MM.1S (cell line): ENCODE data around the gene RXFP4.

Source experiments
- DNase-seq: peaks from one replicate; pipeline ENCODE4 v3.0.0-alpha.2; 2015
- H2AFZ ChIP-seq: fragments of 300-600 bp; sonication (generic); 2 replicates; pipeline ENCODE4 v1.6.0; 2016; ENCODE audit warnings: antibody characterized with exemption, low read length
- H3F3A ChIP-seq: fragments of 300-600 bp; sonication (generic); 2 replicates; pipeline ENCODE4 v1.6.1; 2016; ENCODE audit warnings: mild to moderate bottlenecking, antibody characterized with exemption, low read length, moderate library complexity, mixed read lengths; ENCODE audit not compliant: insufficient read depth
- H3K27ac ChIP-seq: fragments of 300-600 bp; sonication (generic); 2 replicates; pipeline ENCODE4 v1.5.1; 2016; ENCODE audit warnings: mild to moderate bottlenecking, low read length
- H3K27me3 ChIP-seq: fragments of 300-600 bp; sonication (generic); replicated peaks from 2 replicates; pipeline ENCODE4 v1.6.0; 2016; ENCODE audit warnings: low read length; ENCODE audit not compliant: insufficient read depth
- H3K36me3 ChIP-seq: fragments of 300-600 bp; sonication (generic); replicated peaks from 2 replicates; pipeline ENCODE4 v1.6.1; 2016; ENCODE audit warnings: mild to moderate bottlenecking, low read length, mixed read lengths; ENCODE audit not compliant: insufficient read depth
- H3K4me1 ChIP-seq: fragments of 300-600 bp; sonication (generic); 2 replicates; pipeline ENCODE4 v1.6.1; 2016; ENCODE audit warnings: low read length, mixed read lengths
- H3K4me2 ChIP-seq: fragments of 300-600 bp; sonication (generic); 2 replicates; pipeline ENCODE4 v1.6.0; 2016; ENCODE audit warnings: low read depth, low read length
- H3K4me3 ChIP-seq: fragments of 300-600 bp; sonication (generic); 2 replicates; pipeline ENCODE4 v1.5.1; 2016; ENCODE audit warnings: low read length, mixed read lengths
- H3K79me2 ChIP-seq: fragments of 300-600 bp; sonication (generic); 2 replicates; pipeline ENCODE4 v1.6.1; 2016; ENCODE audit warnings: mixed run types, low read length, mixed read lengths
- H3K9ac ChIP-seq: fragments of 300-600 bp; sonication (generic); 2 replicates; pipeline ENCODE4 v1.6.1; 2016; ENCODE audit warnings: low read length, mixed read lengths
- H3K9me2 ChIP-seq: fragments of 300-600 bp; sonication (generic); replicated peaks from 2 replicates; pipeline ENCODE4 v1.6.1; 2016; ENCODE audit warnings: mild to moderate bottlenecking, low read length, mixed read lengths; ENCODE audit not compliant: insufficient read depth
- H3K9me3 ChIP-seq: fragments of 300-600 bp; sonication (generic); replicated peaks from 2 replicates; pipeline ENCODE4 v1.6.1; 2016; ENCODE audit warnings: mild to moderate bottlenecking, low read length, mixed read lengths; ENCODE audit not compliant: insufficient read depth
- H4K20me1 ChIP-seq: fragments of 300-600 bp; sonication (generic); 2 replicates; pipeline ENCODE4 v1.6.1; 2016; ENCODE audit warnings: mild to moderate bottlenecking, low read length, moderate library complexity, mixed read lengths; ENCODE audit not compliant: insufficient read depth
- EZH2 ChIP-seq: fragments of 300-600 bp; sonication (generic); optimal IDR thresholded peaks from 2 replicates; pipeline ENCODE3; 2017; ENCODE audit warnings: low read depth, mild to moderate bottlenecking, antibody characterized with exemption, low read length, mixed read lengths
- EZH2phosphoT487 ChIP-seq: fragments of 300-600 bp; sonication (generic); IDR thresholded peaks from 2 replicates; pipeline ENCODE4 v1.6.1; 2018; ENCODE audit warnings: antibody characterized with exemption, low read length
- TF ChIP-seq, protein P1 (sequence below): fragments of 300-600 bp; sonication (generic); IDR thresholded peaks from 2 replicates; pipeline ENCODE4 v1.5.1; 2016; ENCODE audit warnings: antibody characterized with exemption, low read length, mixed read lengths

RXFP4 gene

GRCh38 chr1:155966135-155966534, 24.7 kb downstream of the RXFP4 start:
- Histone ChIP-seq H3K9me2 (no peaks in the 10 kb centered on the region), H3K4me3 (no peak overlapping the region), H3K4me1 (peaks cover 57% of the 10 kb centered on the region), H3K79me2 (peaks cover 96% of the 10 kb centered on the region), H3F3A (peaks cover 12% of the 10 kb centered on the region; the same call in 1 of the 2 replicates), H3K36me3 (peaks cover 50% of the 10 kb centered on the region), H2AFZ (no peak overlapping the region), H3K9me3 (no peaks in the 10 kb centered on the region), H3K4me2 (no peak overlapping the region), H3K27ac (no peak overlapping the region), H3K27me3 (no peaks in the 10 kb centered on the region), H4K20me1 (peaks cover 35% of the 10 kb centered on the region), H3K9ac (no peak overlapping the region)
- TF ChIP-seq EZH2 (no peak), EZH2phosphoT487 (no peak)
- TF ChIP-seq, protein P1, sequence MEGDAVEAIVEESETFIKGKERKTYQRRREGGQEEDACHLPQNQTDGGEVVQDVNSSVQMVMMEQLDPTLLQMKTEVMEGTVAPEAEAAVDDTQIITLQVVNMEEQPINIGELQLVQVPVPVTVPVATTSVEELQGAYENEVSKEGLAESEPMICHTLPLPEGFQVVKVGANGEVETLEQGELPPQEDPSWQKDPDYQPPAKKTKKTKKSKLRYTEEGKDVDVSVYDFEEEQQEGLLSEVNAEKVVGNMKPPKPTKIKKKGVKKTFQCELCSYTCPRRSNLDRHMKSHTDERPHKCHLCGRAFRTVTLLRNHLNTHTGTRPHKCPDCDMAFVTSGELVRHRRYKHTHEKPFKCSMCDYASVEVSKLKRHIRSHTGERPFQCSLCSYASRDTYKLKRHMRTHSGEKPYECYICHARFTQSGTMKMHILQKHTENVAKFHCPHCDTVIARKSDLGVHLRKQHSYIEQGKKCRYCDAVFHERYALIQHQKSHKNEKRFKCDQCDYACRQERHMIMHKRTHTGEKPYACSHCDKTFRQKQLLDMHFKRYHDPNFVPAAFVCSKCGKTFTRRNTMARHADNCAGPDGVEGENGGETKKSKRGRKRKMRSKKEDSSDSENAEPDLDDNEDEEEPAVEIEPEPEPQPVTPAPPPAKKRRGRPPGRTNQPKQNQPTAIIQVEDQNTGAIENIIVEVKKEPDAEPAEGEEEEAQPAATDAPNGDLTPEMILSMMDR, result peak; percentile 30
- no peak for DNase-seq

DNA sequence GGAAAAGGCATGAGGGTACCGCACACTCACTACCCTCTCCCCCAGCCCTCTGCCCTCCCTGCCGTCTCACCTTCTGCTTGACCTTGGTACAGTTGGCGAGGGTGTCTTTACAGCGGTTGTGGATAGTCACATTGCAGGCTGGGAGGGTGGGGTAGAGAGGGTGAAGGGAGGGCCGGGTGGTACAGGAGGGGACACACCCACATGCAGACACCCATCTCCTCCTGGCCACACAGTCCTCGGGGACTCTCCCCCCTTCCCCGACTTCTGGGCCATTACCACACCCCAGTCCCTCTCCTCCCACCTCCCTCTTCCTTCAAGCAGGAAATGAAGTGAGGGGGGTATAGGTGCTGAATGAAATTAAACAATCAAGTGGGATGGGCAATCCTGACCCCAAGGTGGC, 25.3 kb downstream of the RXFP4 start:
- Histone ChIP-seq H4K20me1 (peaks cover 35% of the 10 kb centered on the region), H3K9ac (no peak overlapping the region), H3K4me2 (no peak overlapping the region), H3K36me3 (peaks cover 46% of the 10 kb centered on the region), H3K27ac (no peak overlapping the region), H3K9me2 (no peaks in the 10 kb centered on the region), H3K79me2 (peaks cover 96% of the 10 kb centered on the region), H3F3A (peaks cover 15% of the 10 kb centered on the region; the same call in 1 of the 2 replicates), H3K4me3 (no peak overlapping the region), H3K9me3 (no peaks in the 10 kb centered on the region), H3K4me1 (peaks cover 58% of the 10 kb centered on the region), H3K27me3 (no peaks in the 10 kb centered on the region), H2AFZ (no peak overlapping the region)
- TF ChIP-seq EZH2, result no peak
- TF ChIP-seq, protein P1, result no peak
- no peak for TF ChIP-seq EZH2phosphoT487
- DNase-seq, result no peak

DNA sequence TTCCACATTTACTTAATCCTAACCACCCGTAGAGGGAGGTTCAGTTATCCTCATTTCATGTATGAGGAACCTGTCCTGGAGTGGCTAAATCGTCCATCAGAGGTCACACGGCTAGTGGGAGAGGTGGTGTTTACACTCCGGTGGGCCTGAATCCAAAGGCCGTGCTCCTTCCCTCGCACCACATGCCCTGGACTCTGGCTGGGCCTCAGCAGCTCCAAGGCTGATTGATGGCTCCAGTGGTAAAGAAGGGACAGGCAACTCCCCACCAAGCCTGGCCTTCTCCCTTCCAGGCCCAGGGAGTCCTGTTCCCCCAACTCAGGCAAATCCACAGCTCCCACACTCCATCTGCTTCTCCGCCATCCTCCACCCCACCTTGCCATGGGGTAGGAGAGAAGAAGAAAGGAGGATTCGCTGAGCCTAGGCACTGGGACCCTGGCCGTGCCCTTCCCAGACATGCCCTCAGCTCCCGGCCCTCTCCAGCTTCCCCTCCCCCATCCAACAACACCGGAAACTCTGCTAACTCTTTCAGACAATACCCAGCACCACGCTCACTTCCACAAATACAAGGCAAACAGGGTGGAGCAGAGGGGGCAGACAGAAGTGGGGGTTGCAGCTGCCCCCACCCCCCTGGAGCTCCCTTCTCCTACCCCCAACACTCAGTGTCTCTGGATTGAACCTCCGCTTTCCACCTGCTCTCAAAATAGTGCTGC, 26.1 kb downstream of the RXFP4 start:
- peaks cover 15% of the 10 kb centered on the region; the same call in 1 of the 2 replicates for H3F3A ChIP-seq
- H3K4me3 ChIP-seq, result no peak overlapping the region
- no peak for DNase-seq
- no peak overlapping the region for H3K9ac ChIP-seq
- H2AFZ ChIP-seq, result no peak overlapping the region
- H4K20me1 ChIP-seq, result peaks cover 43% of the 10 kb centered on the region
- peaks cover 96% of the 10 kb centered on the region for H3K79me2 ChIP-seq
- no peak for TF ChIP-seq EZH2phosphoT487
- no peaks in the 10 kb centered on the region for H3K9me3 ChIP-seq
- no peak overlapping the region for H3K4me2 ChIP-seq
- peaks cover 61% of the 10 kb centered on the region for H3K4me1 ChIP-seq
- no peaks in the 10 kb centered on the region for H3K27me3 ChIP-seq
- H3K9me2 ChIP-seq, result no peaks in the 10 kb centered on the region
- peaks cover 41% of the 10 kb centered on the region for H3K36me3 ChIP-seq
- no peak overlapping the region for H3K27ac ChIP-seq

DNA sequence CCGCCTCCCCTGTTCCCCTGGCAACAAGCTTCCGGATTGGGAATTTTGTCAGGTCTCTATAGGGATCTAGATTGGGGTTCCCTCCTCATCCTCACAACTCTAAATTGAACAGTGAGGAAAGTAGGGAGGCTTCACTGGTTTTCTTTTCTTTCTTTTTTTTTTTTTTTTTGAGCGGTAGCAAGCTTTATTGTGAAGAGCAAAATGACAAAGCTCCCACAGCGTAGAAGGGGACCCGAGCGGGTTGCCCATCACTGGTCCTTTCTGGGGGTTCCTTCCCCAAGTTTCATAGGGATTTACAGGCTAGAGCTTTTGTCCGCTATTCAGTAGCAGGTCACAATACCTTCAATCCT, 26.6 kb downstream of the RXFP4 start:
- Histone ChIP-seq H3K79me2 (peaks cover 96% of the 10 kb centered on the region), H3K36me3 (peaks cover 38% of the 10 kb centered on the region), H3K4me1 (peaks cover 61% of the 10 kb centered on the region), H3K4me2 (no peak overlapping the region), H2AFZ (no peak overlapping the region), H3K27me3 (no peaks in the 10 kb centered on the region), H3K9me2 (no peaks in the 10 kb centered on the region), H3K4me3 (no peak overlapping the region), H4K20me1 (peaks cover 48% of the 10 kb centered on the region), H3K9me3 (no peaks in the 10 kb centered on the region), H3K9ac (no peak overlapping the region), H3F3A (peaks cover 15% of the 10 kb centered on the region; the same call in 1 of the 2 replicates), H3K27ac (no peak overlapping the region)
- TF ChIP-seq EZH2phosphoT487 (no peak), EZH2 (no peak)
- TF ChIP-seq, protein P1, result no peak
- no peak for DNase-seq
